ENCODE data around the gene RASD2.

RASD2 gene

GRCh38 chr22:35587896-35588295, 47.3 kb downstream of the RASD2 start:
- no peak for DNase-seq

GRCh38 chr22:35589071-35589755, 48.6 kb downstream of the RASD2 start:
- no peak for DNase-seq

- no peak for DNase-seq
Observed at GRCh38 chr22:35589756-35590093, 49.1 kb downstream of the RASD2 start.

DNA sequence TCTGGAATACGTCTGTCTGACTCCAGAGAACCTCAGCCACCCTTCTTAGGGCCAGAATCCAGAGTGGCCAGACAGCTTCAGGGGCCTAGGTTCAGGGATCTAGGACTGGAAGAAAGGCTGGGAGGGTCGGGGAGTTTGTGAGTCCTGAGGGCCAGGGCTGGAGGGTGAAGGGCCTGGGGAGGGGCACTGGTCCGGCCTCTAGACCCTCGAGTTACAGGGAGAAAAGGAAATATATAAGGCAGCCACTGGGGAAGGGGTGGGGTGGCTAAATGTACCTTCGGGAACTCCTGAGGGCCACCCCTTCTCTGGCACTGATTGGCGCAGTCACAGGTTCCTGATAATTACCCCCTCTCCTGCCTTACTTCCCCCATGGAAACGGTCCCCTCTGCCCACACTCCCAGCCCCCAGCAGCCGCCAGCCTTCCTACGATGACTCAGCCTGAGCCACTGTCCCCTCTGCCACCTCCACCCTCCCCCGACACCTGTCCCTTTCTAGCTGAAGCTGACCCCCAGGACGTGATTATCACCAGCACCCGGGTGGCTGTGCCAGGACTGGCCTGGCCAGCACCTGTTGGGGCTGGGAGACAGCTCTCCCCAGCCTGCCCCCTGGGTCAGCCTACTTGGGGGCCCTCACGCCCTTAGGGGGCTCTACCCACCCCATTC, 50.1 kb downstream of the RASD2 start:
- DNase-seq: no peak

DNA sequence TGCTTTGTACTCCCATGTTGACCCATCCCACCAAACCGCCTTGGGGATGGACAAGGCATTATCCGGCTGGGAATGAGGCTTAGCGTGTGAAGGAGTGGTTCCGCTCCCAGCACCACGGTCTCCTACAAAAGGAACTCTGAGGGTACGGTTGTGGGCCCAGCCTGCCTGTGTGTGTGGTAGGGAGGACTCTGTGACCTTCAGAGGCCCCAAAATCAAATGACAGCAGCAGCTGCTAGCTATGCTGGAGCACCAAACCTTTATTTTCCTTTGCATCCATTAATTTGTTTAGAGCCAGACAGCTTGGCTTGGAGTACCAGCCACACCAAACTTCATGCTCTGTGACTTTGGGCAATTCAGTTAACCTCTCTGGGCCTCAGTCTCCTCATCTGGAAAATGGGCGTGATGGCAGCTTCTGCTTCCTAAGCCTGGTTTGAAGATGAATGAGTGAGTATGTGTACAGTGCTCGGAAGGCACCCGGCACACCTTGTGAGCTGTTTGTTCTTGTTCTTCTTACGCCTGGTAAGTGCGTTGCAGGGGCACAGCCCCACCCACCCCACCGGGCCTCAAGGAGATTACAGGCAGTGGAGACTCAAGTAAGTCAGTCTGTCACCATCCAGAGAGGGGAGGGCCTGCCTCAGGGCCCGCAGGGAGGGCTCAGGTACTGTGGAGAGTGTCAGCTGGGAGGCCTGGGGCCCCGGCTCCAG, 51.2 kb downstream of the RASD2 start:
- DNase-seq: no peak

- no peak for DNase-seq
Observed at GRCh38 chr22:35592418-35592967, 51.9 kb downstream of the RASD2 start.

DNA sequence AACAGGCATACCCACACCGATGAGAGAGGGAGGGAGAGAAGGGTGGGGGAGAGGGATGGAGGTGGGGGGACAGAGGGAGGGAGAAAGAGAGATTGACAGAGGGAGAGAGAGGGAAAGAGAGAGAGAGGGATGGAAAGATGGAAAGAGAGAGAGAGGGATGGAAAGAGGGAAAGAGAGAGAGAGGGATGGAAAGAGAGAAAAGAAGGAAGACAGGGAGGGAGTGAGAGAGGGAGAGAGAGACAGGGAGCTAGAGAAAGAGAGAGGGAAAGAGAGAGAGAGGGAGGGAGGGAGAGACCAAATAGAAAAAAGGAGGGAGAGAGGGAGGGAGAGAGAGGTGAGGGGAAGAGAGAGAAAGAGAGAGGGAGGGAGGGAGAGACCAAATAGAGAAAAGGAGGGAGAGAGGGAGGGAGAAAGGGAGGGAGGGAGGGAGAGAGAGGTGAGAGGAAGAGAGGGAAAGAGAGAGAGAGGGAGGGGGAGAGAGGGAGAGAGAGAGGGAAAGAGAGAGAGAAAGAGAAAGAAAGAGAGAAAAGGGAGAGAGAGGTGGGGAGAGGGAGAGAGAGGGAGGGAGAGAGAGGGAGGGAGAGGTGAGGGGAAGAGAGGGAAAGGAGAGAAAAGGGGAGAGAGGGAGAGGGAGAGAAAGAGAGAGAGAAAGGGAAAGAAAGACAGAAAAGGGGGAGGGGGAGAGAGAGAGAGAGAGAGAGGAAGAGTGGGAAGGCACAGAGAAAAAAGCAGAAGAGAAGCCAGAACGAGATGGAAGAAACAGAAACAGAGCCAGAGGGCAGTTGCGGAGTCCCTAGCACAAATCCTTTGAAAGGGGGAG, 52.6 kb downstream of the RASD2 start:
- DNase-seq: no peak

DNA sequence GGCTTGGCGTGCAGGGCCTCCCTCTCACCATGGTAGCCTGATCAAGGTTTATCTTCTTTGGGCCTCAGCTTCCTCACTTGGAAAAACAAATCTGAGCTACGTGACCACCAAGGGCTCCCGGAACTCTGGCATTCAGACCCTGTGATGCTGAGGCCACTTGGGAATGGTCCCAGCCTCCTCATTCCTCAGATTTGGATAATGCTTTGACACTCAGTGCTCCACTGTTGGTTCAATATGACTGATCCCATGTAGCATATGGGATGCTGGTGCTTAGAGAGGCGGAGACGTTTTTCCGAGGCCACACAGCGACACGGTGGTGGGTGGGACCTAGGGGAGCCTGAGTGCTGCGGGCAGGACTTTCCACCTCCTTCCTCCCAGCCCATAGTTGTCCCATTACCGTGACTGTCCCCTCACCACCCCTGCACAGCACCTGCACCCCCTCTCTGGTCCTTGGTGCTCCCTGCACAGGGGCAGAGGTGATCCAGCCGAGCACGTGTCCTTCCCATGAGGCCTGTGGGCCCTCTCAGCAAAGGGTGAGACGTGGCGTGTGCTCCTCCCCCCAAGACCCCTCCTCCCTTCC, 53.4 kb downstream of the RASD2 start:
- no peak for DNase-seq

DNA sequence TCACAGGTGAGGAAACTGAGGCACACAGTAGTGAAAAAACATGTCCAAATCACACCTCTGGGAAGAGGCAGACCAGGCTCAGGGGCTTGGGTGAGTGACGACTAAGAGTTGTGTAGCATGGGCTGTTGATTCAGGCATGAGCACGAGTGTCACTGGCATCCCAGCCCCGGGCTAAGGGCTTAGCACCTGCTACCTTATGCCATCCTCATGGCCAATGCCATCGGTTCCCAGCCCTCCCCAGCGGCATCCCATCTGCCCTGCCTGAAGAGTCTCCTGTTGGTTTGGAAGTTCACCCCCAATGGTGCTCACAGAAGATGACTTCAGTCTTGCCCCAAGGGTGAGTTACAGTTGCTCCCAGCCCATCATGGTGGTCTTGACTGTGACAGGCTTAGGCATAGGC, 54.1 kb downstream of the RASD2 start:
- no peak for DNase-seq

DNA sequence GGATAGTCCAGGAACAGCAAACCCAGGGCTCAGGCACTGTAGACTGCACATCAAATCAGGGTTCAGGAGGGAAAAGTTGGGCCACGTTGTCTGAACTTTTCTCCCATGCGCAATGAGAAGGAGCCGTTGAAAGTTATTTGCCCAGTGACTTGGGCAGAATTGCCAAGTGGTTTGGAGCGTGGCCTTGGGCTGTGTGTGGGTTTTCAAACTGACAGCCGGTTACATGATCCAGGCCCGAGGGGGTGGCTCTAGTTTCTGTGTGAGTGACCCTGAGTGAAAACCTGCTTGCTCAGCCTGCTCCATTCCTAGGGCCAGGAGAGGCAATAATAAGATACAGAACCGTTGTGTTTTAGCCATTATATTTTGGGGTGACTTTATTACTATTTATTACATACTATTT, 56.2 kb downstream of the RASD2 start:
- DNase-seq: no peak

DNA sequence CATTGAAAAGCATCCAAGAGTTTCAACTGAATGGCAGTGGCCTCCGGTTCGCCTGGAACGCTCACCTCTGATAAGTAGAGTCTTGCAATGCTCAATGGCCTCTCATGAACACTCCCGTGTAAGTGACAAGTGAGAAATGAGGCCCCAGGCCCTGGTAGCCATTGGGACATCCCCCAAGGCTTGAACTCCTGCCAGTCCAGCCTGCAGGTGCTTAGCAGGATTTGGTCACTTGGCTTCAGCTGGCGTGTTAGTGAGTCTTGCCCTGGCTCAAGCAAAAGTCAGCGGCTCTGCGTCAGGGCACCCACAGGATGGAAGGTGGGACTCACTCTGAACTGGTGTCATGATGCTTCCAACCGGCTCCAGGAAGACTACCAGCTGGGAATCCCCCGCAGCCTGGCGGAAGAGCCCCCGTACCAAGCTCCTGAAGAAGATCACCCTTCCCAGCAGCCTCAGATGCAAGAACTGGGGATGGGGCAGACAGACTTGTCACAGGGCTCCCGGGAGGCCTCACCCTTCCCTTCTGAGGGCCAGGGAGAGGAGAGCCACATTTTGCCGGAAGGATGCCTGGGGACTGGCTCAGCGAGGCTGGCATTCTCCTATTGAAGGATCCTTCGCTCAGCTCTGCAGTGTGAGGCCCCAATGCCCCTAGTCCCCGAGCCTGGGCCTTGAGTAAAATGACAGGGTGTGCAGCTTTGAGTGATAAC, 57.2 kb downstream of the RASD2 start:
- no peak for DNase-seq

DNA sequence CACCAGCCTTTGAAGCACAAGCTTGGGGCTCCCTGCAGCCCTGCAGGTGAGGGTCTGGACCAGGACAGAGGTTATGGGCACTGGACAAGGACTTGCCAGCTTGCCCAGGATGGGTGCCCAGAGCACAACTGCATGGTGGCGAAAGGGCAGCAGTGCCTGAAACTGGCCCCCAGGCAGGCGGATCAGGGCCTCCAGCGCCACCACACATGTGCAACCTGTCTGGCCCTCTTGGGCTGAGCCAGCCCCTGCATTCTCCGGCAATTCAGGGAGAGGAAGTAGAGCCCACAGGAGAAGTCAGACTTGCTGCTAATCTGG, 57.7 kb downstream of the RASD2 start:
- no peak for DNase-seq

GRCh38 chr22:35599364-35599763, 58.7 kb downstream of the RASD2 start:
- DNase-seq: no peak

DNA sequence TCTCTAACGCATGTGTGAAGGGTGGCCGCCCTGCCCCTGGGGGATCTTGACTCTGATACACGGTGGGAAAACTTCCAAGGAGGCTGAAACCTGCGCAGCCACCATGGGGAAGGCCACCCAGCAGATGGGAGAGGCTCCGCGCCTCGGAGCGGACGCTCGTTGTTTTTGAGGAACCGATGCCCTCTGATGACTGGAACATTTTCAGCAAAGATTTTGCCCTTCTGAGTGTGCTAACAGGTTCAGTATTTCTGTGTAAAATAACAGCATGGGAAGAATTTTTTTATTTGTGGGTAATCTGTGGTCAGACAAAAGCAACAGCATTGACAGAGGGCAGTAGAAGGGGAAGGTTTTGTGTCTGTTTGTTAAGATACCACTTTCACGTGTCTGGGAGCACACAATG, 59.8 kb downstream of the RASD2 start:
- no peak for DNase-seq

- DNase-seq: no peak
Observed at GRCh38 chr22:35601013-35601580, 60.5 kb downstream of the RASD2 start.

DNA sequence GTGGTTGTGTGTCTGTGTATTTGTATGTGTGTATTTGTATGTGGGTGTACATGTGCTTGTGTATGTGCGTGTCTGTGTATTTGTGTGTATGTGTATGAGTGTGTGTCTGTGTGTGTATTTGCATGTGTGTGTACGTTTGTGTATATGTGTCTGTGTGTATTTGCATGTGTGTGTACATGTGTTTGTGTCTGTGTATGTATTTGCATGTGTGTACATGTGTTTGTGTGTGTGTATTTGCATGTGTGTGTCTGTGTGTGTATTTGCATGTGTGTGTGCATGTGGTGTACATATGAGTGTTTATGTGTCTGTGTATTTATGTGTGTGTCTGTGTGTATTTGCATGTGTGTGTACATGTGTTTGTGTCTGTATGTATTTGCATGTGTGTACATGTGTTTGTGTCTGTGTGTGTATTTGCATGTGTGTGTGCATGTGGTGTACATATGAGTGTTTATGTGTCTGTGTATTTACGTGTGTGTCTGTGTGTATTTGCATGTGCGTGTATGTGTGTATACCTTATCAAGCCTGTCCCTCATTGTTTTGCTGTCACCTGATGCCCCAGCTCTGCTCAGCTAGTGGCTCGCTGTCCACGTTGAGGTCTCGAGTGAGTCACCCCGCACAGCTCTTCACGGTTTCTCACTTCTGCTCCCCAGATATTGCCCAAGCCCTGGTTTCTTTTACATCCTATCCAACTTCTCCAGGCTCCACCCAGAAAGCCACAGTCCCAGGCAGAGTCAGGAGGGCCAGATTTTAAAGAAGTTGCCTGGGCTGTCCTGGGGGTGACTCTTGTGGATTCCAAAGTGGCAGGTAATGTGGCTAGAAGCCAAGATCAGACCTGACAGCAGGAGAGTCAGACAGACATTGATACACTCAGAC, 61.3 kb downstream of the RASD2 start:
- no peak for DNase-seq

All from NCI-H1436 treated with DMSO at 0.1 percent for 48 hours (cell line).